BE2C (cell line): Measurements from ENCODE around the gene GADL1.

Experiments
- DNase-seq: peaks from one replicate; pipeline ENCODE4 v3.0.0-alpha.2; 2020
- H3K27me3 ChIP-seq: fragments of 250-450 bp; sonication (Bioruptor Pico); 2 replicates; pipeline ENCODE4 v1.5.1; 2020; ENCODE audit warnings: mild to moderate bottlenecking
- H3K36me3 ChIP-seq: fragments of 250-450 bp; sonication (Bioruptor Pico); 2 replicates; pipeline ENCODE4 v1.5.1; 2020; ENCODE audit warnings: mild to moderate bottlenecking
- H3K4me1 ChIP-seq: fragments of 250-450 bp; sonication (Bioruptor Pico); 2 replicates; pipeline ENCODE4 v1.5.1; 2020
- H3K4me3 ChIP-seq: 2 replicates; pipeline ENCODE4 v1.5.1; 2011; ENCODE audit warnings: low read depth, low read length
- H3K9me3 ChIP-seq: fragments of 250-450 bp; sonication (Bioruptor Pico); 2 replicates; pipeline ENCODE4 v1.5.1; 2020
- CTCF ChIP-seq: IDR thresholded peaks from 2 replicates; pipeline ENCODE4 v1.5.1; 2012; ENCODE audit warnings: mild to moderate bottlenecking, low read depth, low read length

The GADL1 gene

GRCh38 chr3:30679045-30679444 lies 215.4 kb downstream of the GADL1 start:
- H3K36me3 ChIP-seq: no peaks in the 10 kb centered on the region
- no peak for TF ChIP-seq CTCF

DNA sequence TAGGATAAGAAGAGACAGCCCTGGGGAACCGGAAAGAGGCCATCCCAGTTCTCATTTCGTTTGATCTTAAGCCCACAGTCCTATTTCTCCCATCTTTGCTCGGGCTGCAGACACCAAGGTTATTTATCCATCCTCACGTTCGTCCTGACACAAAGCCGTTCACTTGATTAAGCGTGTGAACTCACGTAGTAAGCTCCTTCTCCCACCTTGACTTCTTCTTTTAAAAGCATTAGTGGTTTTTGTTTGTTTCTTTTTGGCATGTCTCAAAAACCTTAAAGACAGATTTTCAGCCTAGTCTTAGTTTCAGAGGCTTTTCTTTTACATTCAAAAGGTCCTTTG lies 217.1 kb downstream of the GADL1 start:
- Histone ChIP-seq H3K27me3 (no peaks in the 10 kb centered on the region), H3K4me3 (no peak overlapping the region), H3K9me3 (no peaks in the 10 kb centered on the region), H3K4me1 (no peaks in the 10 kb centered on the region), H3K36me3 (no peaks in the 10 kb centered on the region)
- DNase-seq: no peak
- TF ChIP-seq CTCF: no peak

More at GRCh38 chr3:30679045-30679444, 215.4 kb downstream of the GADL1 start:
- Histone ChIP-seq H3K4me3 (no peak overlapping the region), H3K9me3 (no peaks in the 10 kb centered on the region), H3K4me1 (no peaks in the 10 kb centered on the region), H3K27me3 (no peaks in the 10 kb centered on the region)
- no peak for DNase-seq

GRCh38 chr3:30676424-30677346 lies 217.8 kb downstream of the GADL1 start:
- no peak overlapping the region for H3K4me3 ChIP-seq
- H3K4me1 ChIP-seq: no peaks in the 10 kb centered on the region
- TF ChIP-seq CTCF: no peak
- no peaks in the 10 kb centered on the region for H3K27me3 ChIP-seq
- no peaks in the 10 kb centered on the region for H3K36me3 ChIP-seq
- no peak for DNase-seq
- no peaks in the 10 kb centered on the region for H3K9me3 ChIP-seq
